DOHH2 (cell line): ENCODE measurements around the gene GRM2.

ENCODE experiments used
- CTCF ChIP-seq: fragments of 200-600 bp; sonication (generic); IDR thresholded peaks from one replicate; pipeline ENCODE4 v1.5.1; 2014; ENCODE audit warnings: antibody characterized with exemption, mild to moderate bottlenecking, low read depth, low read length; ENCODE audit not compliant: poor library complexity, severe bottlenecking
- EZH2phosphoT487 ChIP-seq: fragments of 200-600 bp; sonication (generic); IDR thresholded peaks from 2 replicates; pipeline ENCODE4 v1.6.1; 2017; ENCODE audit warnings: borderline replicate concordance, mild to moderate bottlenecking, antibody characterized with exemption, low read length, moderate library complexity, mixed read lengths

GRCh38 chr3:51735950-51736349 lies 29.1 kb downstream of the GRM2 start:
- TF ChIP-seq CTCF (no peak), EZH2phosphoT487 (no peak)
